Calu3 (cell line): ENCODE results near the gene RNF187. TPM values are rescaled to one million over a fixed set of nuclear protein-coding genes. Genes with fewer than 3 reads are reported as not detected.

Experiments used
- BruUV-seq: library from RNA; stranded (reverse); fragments of 400-500 nt; replicated peaks from 2 replicates; lab custom pipeline; 2021; lab: Mats Ljungman, UMichigan
- CTCF ChIA-PET: fragments of 300-600 bp; sonication (Branson Sonifier 250); formaldehyde crosslinking; loops from one replicate; lab custom pipeline; 2022; ENCODE audit warnings: antibody characterized with exemption; lab: Charles Lee
- DNase-seq: peaks from one replicate; pipeline ENCODE4 v3.0.0; 2022
- H3K27ac Mint-ChIP-seq: one replicate; pipeline ENCODE4 v1.8.0; 2022; ENCODE audit warnings: mixed read lengths; ENCODE audit not compliant: unreplicated experiment
- H3K27me3 Mint-ChIP-seq: one replicate; pipeline ENCODE4 v1.8.0; 2022; ENCODE audit warnings: mixed read lengths; ENCODE audit not compliant: unreplicated experiment
- H3K36me3 Mint-ChIP-seq: one replicate; pipeline ENCODE4 v1.8.0; 2022; ENCODE audit warnings: mild to moderate bottlenecking, moderate library complexity, mixed read lengths; ENCODE audit not compliant: insufficient read depth, unreplicated experiment
- H3K4me1 Mint-ChIP-seq: one replicate; pipeline ENCODE4 v1.8.0; 2022; ENCODE audit warnings: mild to moderate bottlenecking, low read depth, mixed read lengths; ENCODE audit not compliant: unreplicated experiment
- H3K4me3 Mint-ChIP-seq: one replicate; pipeline ENCODE4 v1.8.0; 2022; ENCODE audit warnings: mild to moderate bottlenecking, low read depth, moderate library complexity, mixed read lengths; ENCODE audit not compliant: unreplicated experiment
- H3K9me3 Mint-ChIP-seq: one replicate; pipeline ENCODE4 v1.8.0; 2022; ENCODE audit warnings: low read depth, mixed read lengths; ENCODE audit not compliant: unreplicated experiment
- CTCF ChIP-seq: fragments of 200-600 bp; IDR thresholded peaks from one replicate; pipeline ENCODE4 v1.8.0; 2022; ENCODE audit warnings: antibody characterized with exemption; ENCODE audit not compliant: unreplicated experiment
- intact Hi-C: fragments of 100-400 bp; cut with micrococcal nuclease; formaldehyde crosslinking; loops from one replicate; pipeline ENCODE4 v1.10.0; 2022; ENCODE audit not compliant: unreplicated experiment
- total RNA-seq: library from RNA; stranded (reverse); gene quantifications from 2 replicates; pipeline ENCODE4 v1.2.3, GENCODE V29; 2022

Gene RNF187
- total RNA-seq, 1 experiment from 2014 or later: 87.1 TPM

- Mint-ChIP-seq H3K9me3 (no peaks in the 10 kb centered on the region), H3K4me3 (peak overlapping the region; percentile 87), H3K27me3 (peaks cover 18% of the 10 kb centered on the region), H3K36me3 (peaks cover 52% of the 10 kb centered on the region), H3K4me1 (peaks cover 30% of the 10 kb centered on the region), H3K27ac (peak overlapping the region; percentile 98)
- CTCF ChIA-PET: interaction anchor here (0.9 to 1.8 kb wide), 3 partner anchors 50 to 70 kb away, joined by 4 to 7 read pairs (median 5); partner anchors contain the start of gene TRIM11
- BruUV-seq: no TSS peak
- no peak for DNase-seq
- TF ChIP-seq CTCF: no peak
- intact Hi-C loops: loop anchor here (5.0 kb wide), 4 partner anchors 40 to 325 kb away; partner anchors contain the start of gene TRIM17
Observed at GRCh38 chr1:228457017-228457395, 30.2 kb upstream of the RNF187 start.

- peak overlapping the region; percentile 98 for H3K27ac Mint-ChIP-seq
- CTCF ChIA-PET: interaction anchor here (0.6 to 1.8 kb wide), 6 partner anchors 45 to 467 kb away, joined by 3 to 7 read pairs (median 5); partner anchors contain the start of gene TRIM11
- TF ChIP-seq CTCF: peak; percentile 25
Observed at GRCh38 chr1:228457396-228458176, 29.6 kb upstream of the RNF187 start.

GRCh38 chr1:228459091-228459993 lies 27.8 kb upstream of the RNF187 start:
- H3K4me1 Mint-ChIP-seq: peaks cover 27% of the 10 kb centered on the region
- intact Hi-C loops: loop anchor here (5.0 kb wide), 4 partner anchors 42 to 327 kb away; partner anchors contain the start of gene TRIM17
- H3K27me3 Mint-ChIP-seq: peaks cover 41% of the 10 kb centered on the region
- peak; percentile 93 for TF ChIP-seq CTCF
- H3K27ac Mint-ChIP-seq: peak overlapping the region; percentile 98
- BruUV-seq: no TSS peak
- CTCF ChIA-PET: interaction anchor here (0.7 to 0.9 kb wide), 3 partner anchors 10 to 928 kb away, joined by 3 to 5 read pairs (median 4); no protein-coding TSS in a partner anchor
- DNase-seq: peak; percentile 86
- no peaks in the 10 kb centered on the region for H3K9me3 Mint-ChIP-seq
- H3K4me3 Mint-ChIP-seq: peak overlapping the region; percentile 87
- peaks cover 43% of the 10 kb centered on the region for H3K36me3 Mint-ChIP-seq

More at GRCh38 chr1:228457396-228458176, 29.6 kb upstream of the RNF187 start:
- BruUV-seq: TSS peak; percentile 87
- intact Hi-C loops: loop anchor here (5.0 kb wide), 4 partner anchors 40 to 325 kb away; partner anchors contain the start of gene TRIM17
- H3K4me3 Mint-ChIP-seq: peak overlapping the region; percentile 87
- peaks cover 24% of the 10 kb centered on the region for H3K27me3 Mint-ChIP-seq
- H3K9me3 Mint-ChIP-seq: no peaks in the 10 kb centered on the region
- H3K4me1 Mint-ChIP-seq: peaks cover 25% of the 10 kb centered on the region
- peak; percentile 92 for DNase-seq
- peaks cover 50% of the 10 kb centered on the region for H3K36me3 Mint-ChIP-seq

GRCh38 chr1:228460821-228461220 lies 26.4 kb upstream of the RNF187 start:
- no peak for DNase-seq
- Mint-ChIP-seq H3K27ac (no peak overlapping the region), H3K4me3 (peak overlapping the region; percentile 7), H3K27me3 (peaks cover 56% of the 10 kb centered on the region), H3K9me3 (no peaks in the 10 kb centered on the region), H3K4me1 (peaks cover 25% of the 10 kb centered on the region), H3K36me3 (peaks cover 46% of the 10 kb centered on the region)
- intact Hi-C loops: no loop called here
- no TSS peak for BruUV-seq
- no peak for TF ChIP-seq CTCF
- CTCF ChIA-PET: interaction anchor here (0.5 kb wide), 1 partner anchor 15 kb away, joined by 3 read pairs; no protein-coding TSS in a partner anchor
